Measurements from ENCODE around the gene SNN. TPM values are rescaled to one million over a fixed set of nuclear protein-coding genes. Genes with fewer than 3 reads are reported as not detected.

SNN gene
- polyA plus RNA-seq, 1 donor from 2014 or later = 176 TPM

- H4K20me1 ChIP-seq (ENCODE audit: insufficient read depth) = peaks cover 51% of the 10 kb centered on the region
- TF ChIP-seq EZH2 (IDR thresholded peaks at IDR 0.05; ENCODE audit: borderline replicate concordance, insufficient read depth, low read length, poor library complexity, severe bottlenecking) (no peak), EP300 (conservative IDR thresholded peaks at IDR 0.05; ENCODE audit: poor library complexity, severe bottlenecking) (no peak), MXI1 (conservative IDR thresholded peaks at IDR 0.05; ENCODE audit: poor library complexity, severe bottlenecking) (no peak), REST (IDR thresholded peaks at IDR 0.05; ENCODE audit: borderline replicate concordance) (no peak), SMC3 (conservative IDR thresholded peaks at IDR 0.05; ENCODE audit: poor library complexity) (no peak), TAF1 (IDR thresholded peaks at IDR 0.05; ENCODE audit: low read depth) (no peak), CTCF (IDR thresholded peaks at IDR 0.05; ENCODE audit: poor library complexity, severe bottlenecking) (no peak), RAD21 (conservative IDR thresholded peaks at IDR 0.05) (no peak), POLR2AphosphoS5 (IDR thresholded peaks at IDR 0.05) (no peak)
- no peaks in the 10 kb centered on the region for H3K36me3 ChIP-seq (ENCODE audit: insufficient read depth, low read length)
- no peaks in the 10 kb centered on the region for H3K9me3 ChIP-seq (ENCODE audit: low read length)
- peaks cover 28% of the 10 kb centered on the region for H3K79me2 ChIP-seq (replicated peaks; ENCODE audit: insufficient read depth, low read length)
- H3K4me3 ChIP-seq (ENCODE audit: low read length) = no peak overlapping the region
- H3K4me2 ChIP-seq (ENCODE audit: low read length) = no peak overlapping the region
- no peaks in the 10 kb centered on the region for H3F3A ChIP-seq (ENCODE audit: insufficient read depth, low read length, poor library complexity, severe bottlenecking)
- H3K27me3 ChIP-seq (ENCODE audit: insufficient read depth, low read depth, low read length) = no peaks in the 10 kb centered on the region
- H3K27ac ChIP-seq (ENCODE audit: low read length) = no peak overlapping the region
- H3K9me2 ChIP-seq (ENCODE audit: insufficient read depth, low read length) = no peaks in the 10 kb centered on the region
- H3K9ac ChIP-seq (ENCODE audit: low read length) = no peak overlapping the region
- no peak overlapping the region for H2AFZ ChIP-seq (ENCODE audit: low read depth, low read length)
Measured at GRCh38 chr16:11675561-11676511, 7.6 kb downstream of the SNN start.

GRCh38 chr16:11676799-11677198 is 8.5 kb downstream of the SNN start:
- Histone ChIP-seq H3K27me3 (ENCODE audit: insufficient read depth, low read depth, low read length) (no peaks in the 10 kb centered on the region), H3K36me3 (ENCODE audit: insufficient read depth, low read length) (no peaks in the 10 kb centered on the region), H3K4me2 (ENCODE audit: low read length) (no peak overlapping the region), H4K20me1 (ENCODE audit: insufficient read depth) (peaks cover 41% of the 10 kb centered on the region), H3K9ac (ENCODE audit: low read length) (no peak overlapping the region), H3K4me3 (ENCODE audit: low read length) (no peak overlapping the region), H2AFZ (ENCODE audit: low read depth, low read length) (no peak overlapping the region), H3K27ac (ENCODE audit: low read length) (no peak overlapping the region), H3K79me2 (replicated peaks; ENCODE audit: insufficient read depth, low read length) (peaks cover 18% of the 10 kb centered on the region), H3K9me2 (ENCODE audit: insufficient read depth, low read length) (no peaks in the 10 kb centered on the region), H3K9me3 (ENCODE audit: low read length) (no peaks in the 10 kb centered on the region), H3F3A (ENCODE audit: insufficient read depth, low read length, poor library complexity, severe bottlenecking) (no peaks in the 10 kb centered on the region)
- no peak for TF ChIP-seq POLR2AphosphoS5 (IDR thresholded peaks at IDR 0.05)
- TF ChIP-seq TAF1 (IDR thresholded peaks at IDR 0.05; ENCODE audit: low read depth) = no peak
- no peak for TF ChIP-seq REST (IDR thresholded peaks at IDR 0.05; ENCODE audit: borderline replicate concordance)
- no peak for TF ChIP-seq EP300 (conservative IDR thresholded peaks at IDR 0.05; ENCODE audit: poor library complexity, severe bottlenecking)
- no peak for TF ChIP-seq MXI1 (conservative IDR thresholded peaks at IDR 0.05; ENCODE audit: poor library complexity, severe bottlenecking)
- TF ChIP-seq RAD21 (conservative IDR thresholded peaks at IDR 0.05) = no peak

All from neural cell (in vitro differentiated cells).